Eye (tissue), 1 donor: ENCODE results near the gene QSOX2.

Experiments used
- DNase-seq: peaks from one replicate; pipeline ENCODE4 v3.0.0-alpha.2; 2015

Gene QSOX2

DNA sequence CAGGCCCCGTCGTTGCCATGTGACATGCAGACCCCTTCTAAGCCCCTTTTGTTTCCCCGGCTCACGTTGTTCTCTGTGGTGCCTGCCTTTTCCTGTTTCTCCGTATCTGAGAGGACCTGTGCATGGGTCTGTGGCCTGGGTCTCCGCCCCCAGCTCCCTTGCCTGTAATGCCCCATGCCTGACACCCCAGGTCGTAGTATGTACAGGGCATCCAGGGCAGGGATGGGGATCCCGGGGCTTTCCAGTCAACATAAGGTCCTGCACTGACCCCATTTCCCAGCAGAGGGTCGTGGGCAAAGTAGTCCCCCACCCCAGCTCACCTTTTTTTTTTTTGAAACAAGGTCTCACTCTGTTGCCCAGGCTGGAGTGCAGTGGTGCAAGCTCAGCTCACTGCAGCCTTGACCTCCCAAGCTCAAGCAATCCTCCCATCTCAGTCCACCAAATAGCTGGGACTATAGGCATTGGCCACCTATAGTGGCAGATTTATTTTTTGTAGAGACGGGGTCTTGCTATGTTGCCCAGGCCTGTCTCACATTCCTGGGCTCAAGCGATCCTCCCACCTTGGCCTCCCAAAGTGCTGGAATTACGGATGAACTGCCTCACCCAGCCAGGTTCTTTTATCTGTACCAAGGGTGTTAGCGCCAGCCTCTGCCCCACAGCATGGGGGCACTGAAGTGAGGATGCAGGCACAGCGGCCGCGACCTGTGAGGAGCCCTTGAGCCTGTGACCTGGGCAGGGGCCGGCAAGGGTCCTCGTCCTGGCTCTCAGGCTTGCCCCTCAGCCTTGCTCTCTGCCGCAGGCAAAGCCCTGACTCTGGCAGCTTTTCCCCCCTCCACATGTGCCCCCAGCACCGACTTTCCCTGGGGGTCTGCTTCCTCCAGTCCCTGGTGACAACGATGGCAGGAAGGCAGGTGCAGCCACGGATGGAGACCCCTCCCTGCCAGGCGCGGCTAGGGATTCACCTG is 19.1 kb upstream of the QSOX2 start:
- no peak for DNase-seq

DNA sequence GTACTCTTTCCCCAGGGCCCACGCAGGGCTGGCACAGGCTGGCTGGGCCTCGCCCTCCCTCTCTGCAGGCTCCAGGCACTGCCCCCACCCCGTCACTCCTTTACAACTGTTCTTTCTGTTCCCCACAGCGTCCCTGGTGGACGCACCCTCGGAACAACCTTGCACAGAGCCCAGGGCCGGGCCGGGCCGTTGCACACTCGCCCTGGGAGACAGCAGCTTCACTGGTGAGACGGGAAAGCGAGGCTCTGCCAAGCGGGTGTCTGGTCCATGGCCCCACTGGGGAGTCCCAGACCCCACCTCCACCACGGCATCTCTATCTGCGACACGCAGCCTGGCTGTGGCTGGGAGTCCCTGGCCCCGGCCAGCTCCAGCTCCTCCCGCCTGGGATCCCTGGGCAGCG is 18.4 kb upstream of the QSOX2 start:
- DNase-seq = peak; percentile 50

DNA sequence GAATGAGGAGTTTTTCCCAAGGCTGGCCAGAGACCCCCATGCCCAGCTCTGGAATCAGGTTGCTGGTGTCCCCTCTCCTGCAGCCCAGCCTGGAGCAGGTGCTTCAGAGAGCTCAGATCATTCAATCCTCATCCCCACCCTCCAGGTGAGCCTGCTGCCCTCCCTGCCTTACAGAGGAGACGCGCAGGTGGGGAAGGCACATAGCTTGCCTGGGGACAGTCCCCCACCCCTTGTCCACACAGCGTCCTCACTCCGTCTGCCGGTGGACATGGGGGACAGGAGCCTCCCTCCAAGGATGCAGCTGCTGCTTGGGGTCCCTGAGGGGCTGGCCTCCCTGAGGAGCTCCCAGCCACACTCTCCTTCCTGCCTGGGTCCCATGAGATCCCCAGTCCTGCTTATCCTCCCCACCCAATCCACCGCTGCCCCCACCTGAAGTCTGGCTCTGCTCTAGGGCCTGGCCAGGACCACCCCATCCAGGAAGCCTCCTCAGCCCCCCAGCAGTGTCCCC is 17.1 kb upstream of the QSOX2 start:
- no peak for DNase-seq

DNA sequence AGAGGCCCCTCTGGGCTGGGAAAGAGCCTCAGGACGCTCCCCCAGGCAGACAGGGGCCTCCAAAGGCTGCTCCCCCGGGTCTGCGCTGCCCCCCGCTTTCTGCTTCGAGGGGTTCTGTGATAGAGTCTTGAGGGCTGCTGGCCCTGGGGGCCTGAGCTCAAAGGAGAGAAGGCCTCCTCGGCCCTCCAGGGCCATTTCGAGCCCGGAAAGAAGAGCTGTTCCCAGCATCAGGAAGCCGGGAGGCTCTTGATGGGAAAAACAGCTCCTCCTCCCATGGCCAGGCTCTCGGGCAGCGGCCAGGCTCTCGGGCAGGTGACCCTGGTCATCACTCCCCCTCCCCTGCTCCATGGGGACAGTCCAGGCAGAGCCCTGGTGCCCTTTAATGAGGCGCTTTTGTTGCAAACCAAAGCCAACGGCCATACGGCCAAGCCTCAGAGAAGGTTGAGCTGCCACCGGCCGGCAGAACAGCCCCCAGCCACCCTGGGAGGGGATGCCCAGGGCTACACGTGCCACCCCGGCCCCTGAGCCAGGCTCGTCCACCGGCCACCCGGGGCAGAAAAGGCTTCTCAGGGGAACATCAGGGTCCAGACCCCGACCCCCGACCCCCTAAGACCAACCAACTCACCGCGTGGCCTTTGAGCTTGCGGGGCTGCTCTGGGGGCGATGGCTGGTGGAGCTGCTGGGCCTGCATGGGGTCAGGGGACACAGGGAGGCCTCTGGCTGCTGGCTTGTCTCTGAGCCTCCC is 16.2 kb upstream of the QSOX2 start:
- DNase-seq = no peak

DNA sequence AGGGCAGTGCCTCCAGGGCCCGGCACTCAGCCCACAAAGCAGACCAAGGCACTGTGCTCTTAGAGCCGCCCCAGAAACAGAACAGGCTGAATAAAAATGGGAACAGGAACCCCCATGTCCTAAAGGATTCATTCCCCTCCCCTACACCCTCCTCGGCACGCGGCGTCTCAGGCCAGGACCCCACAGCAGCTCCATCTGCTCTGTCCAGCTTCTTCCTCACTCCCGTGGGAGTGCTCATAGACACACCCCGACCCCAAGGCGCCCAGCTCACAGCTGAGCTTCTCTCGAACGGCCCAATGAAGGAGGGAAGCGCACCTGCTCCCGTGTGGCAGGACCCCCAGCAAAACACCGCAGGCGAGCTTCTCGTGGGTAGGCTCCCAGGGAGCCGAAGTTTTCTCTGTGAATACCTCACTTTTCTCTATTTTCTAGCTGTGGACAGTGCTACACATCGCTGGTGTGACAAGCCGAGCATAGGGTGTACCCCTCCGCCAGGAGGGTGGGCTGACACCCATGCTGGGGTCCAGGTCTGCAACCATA is 15.4 kb upstream of the QSOX2 start:
- no peak for DNase-seq

DNA sequence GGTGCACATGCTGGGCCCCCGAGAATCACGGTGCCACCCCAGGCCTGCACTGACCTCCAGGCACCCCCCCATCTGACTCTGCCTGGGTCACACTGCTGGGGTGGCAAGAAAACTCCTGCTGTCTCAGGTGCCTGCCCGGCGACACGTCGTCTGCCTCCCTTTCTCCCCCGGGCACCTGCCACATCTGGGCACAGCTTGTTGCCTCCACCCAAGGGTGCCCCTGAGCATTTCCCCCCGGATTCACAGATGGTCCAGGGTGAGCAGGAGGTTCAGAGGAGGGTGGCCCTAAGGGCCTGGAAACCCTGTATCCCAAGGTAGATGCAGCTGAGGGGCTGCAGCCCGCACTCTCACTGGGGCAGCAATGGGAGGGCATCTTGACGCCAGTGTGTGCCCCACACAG is 14.9 kb upstream of the QSOX2 start:
- DNase-seq = no peak

DNA sequence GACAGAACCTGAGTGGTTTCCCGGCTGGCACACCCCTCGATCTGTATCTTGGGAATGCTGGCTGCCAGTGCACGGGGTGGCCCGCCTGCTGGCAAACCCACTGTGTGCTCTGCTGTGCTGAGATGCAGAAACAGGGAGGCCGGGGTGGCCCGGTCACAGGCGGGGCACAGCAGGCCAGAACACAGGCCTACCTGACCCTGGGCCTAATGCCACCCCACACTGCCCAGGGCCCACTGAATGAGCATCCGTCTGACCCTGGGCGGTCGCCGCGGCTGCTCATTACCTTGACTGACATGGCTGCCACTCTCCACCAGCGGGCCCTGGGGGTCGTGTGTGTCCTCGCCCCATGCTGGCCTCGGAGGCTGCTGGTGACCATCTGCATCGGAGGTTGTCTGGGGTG is 14.2 kb upstream of the QSOX2 start:
- DNase-seq = no peak

DNA sequence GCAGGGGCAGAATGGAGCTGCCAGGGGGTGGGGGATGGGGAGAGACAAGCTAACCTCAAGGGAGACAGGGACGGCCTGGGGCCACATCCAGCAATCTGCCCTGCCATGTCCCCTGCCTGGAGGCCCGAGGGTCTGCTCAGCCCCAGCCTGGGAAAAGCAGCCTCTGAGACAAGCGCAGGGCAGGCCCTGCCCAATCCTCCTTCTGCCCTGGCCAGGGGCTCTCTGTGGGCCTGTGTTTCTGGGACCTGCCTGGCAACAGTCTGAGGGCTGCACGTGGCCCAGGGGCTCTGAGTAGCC is 13.9 kb upstream of the QSOX2 start:
- no peak for DNase-seq

DNA sequence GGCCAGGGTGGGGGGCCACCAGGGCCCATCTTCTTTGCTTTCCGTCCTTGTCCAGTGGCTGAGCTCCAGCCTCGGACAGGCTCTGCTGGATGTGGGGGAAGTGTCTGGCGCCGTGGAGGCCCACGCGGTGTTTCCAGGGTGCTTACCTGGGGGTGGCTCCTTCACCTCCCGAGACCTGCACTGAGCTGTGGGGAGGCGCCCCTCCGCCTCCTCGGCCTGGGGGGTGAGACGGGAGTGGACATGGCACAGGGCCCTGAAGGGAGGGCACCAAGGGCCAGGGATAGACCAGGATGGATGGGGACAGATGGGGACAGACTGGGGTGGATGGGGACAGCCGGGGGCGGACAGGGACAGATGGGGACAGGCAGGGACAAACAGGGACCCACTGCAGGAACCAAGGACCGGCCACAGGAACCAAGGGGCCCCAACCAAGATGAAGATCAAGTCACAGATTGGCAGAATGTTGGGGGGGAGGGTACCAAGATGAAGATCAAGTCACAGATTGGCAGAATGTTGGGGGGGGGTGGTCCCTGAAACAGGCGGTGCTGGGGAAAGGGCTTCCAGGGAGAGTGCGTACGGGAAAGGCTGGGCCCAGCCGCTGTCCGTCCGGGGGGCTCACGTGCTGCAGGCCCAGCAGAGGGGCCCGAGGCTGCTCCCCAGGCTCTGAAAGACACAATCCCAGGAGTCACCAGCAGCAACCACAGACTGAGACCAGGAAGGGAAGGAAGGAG is 13.3 kb upstream of the QSOX2 start:
- DNase-seq = no peak

DNA sequence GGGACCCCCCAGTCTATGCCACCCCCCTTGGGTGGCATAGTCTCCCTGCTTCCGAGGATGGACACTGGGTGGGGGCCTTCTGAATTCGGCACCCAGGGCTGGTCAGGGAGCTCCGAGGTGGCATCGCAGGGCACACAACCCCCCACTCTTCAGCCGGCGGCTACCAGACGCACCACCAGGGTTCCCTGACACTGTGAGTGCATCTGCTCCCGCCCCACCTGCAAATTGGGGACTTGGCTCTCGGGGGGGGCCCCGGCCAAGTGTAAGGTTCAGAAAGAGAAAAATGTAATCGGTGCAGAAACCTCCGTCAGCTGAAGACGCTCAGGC is 12.7 kb upstream of the QSOX2 start:
- DNase-seq = no peak

DNA sequence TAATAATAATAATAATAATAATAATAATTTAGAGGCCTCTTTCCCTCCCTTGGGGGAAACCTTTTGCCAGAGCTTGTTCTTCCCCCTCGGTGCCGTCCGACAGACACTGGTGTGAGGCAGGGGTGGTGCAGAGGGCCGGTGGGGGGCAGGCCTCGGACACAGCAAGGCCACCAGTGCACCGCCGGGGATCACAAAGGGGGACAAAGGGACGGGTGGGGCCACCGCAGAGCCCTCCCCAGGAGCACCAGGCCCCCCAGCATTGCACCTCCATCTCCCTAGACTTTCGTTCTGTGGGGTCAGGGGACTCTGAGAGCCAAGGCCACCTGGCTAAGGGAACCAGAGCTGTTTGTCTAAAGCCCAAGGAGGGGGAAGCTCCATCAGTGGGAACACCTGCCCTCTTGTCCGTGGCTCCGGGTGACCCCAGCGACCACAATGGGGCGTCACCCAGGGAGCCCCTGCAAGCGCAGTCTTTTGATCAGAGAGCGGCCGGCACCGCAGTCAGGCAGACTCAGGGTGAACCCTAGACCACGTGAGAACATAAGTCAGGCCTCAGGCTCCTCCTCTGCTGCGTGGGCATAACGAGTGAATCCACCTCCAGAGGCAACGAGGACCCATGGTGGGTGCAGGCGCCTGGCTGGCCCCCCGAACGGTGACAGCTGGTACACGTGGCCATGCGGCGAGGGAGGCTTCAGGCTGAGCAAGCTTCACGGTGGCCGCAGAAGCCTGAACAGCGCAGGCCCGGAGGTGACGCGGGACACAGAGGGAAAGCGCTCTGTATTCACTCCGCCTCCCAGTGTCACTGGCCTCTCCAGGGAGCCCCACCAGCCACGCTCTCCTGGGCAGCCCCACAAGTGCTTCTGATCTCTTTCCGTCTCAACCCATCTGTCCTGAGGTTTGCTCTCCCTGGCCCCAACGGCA is 12.0 kb upstream of the QSOX2 start:
- DNase-seq = no peak

DNA sequence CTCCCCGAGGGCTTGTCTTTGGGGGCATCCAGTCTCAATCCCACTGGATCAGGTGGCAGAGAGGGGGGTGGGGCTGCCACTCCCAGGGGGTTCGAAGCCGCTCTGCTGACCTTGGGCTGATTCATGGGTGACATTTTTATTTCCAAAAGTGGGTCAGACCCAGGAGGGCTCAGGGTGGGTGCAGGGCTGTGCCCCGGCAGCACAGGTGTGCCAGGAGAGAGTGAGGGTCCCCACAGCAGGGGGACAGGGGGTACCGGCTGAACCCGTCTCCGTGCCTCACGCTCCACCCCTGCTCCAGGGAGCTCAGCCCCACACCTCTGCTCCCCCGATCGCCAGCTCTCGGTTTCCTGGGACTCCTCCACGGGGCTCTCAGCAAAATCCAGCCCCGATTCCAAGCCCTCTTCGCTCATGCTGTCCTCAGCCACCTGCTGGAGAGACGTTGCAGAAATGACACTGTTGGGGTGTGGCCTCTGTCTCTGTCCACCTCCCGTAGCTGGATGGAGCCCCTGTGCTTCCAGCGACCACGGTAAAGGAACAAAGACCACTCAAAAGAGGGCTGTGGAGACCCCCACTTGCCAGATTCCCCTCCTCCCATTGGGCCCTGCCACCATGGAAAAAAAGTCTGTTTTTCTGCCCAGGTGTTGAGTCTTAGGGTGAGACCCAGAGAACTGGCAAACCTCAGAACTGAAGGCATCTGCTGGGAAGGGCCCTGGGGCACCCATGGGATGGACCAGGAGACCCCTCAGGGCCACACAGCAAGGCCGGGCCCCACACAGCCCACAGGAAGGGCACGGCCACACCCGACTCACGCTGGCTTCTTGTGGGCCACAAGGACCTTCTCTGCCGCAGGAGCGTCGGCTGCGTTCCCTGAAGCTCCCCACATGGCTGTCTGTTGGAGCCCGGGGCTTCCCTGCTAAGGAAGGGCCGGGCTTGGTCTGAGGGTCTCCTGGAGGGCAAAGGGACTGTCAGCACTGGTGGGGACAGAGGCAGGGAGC is 10.6 kb upstream of the QSOX2 start:
- no peak for DNase-seq

DNA sequence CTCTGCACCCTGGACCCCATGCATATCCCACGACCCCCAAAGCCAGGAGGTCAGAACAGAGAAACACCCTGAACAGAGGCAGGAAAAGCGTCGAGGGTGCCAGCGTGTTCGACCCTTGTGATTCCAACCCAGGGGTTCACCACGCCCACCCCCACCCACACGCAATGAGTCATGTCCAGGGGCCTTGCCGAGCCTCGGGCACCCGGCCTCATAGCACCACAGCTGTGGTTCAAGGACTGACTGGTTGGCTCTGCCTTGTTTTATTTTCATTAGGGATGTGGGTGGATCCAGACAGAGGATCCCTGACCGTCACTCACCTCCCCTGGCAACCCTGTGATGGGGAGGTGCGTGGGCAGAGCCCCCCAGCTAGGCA is 9.5 kb upstream of the QSOX2 start:
- DNase-seq = no peak

DNA sequence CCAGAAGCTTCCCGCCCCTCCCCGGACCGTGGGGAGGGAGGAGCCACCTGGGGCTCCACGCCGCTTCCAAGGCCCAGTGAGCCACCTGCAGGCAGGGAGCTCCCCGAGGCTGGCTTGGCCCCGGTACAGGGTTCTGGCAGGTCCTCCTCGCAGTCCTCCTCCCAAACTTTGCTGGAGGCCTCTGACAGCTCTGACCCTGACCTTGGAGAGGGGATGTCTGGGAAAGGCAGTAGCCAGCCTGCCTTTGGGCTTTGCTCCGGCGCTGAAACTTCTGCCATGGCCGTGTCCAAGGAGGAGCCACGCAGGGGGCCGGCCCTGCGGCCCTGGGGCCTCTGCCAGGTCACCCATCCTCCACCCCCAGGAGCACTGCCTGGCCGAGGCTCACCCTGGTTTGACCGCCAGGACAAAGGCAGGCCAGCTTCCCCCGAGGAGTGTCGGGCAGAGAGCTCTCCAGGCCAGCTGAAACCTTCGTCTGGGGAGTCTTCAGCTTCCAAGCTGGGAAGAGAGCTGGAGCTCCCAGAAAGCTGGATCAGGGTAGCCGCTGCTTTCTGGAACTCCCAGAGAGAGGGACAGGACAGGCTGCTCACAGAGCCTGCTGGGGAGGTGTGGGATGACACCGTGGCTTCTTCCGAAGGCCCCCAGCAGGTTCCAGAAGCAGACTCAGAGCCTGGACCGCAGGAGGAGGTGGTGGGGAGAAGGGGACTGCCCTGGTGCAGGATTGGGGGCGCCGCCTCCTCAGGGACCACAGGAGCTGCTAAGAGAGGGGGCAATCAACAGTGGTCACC is 9.0 kb upstream of the QSOX2 start:
- DNase-seq = no peak

DNA sequence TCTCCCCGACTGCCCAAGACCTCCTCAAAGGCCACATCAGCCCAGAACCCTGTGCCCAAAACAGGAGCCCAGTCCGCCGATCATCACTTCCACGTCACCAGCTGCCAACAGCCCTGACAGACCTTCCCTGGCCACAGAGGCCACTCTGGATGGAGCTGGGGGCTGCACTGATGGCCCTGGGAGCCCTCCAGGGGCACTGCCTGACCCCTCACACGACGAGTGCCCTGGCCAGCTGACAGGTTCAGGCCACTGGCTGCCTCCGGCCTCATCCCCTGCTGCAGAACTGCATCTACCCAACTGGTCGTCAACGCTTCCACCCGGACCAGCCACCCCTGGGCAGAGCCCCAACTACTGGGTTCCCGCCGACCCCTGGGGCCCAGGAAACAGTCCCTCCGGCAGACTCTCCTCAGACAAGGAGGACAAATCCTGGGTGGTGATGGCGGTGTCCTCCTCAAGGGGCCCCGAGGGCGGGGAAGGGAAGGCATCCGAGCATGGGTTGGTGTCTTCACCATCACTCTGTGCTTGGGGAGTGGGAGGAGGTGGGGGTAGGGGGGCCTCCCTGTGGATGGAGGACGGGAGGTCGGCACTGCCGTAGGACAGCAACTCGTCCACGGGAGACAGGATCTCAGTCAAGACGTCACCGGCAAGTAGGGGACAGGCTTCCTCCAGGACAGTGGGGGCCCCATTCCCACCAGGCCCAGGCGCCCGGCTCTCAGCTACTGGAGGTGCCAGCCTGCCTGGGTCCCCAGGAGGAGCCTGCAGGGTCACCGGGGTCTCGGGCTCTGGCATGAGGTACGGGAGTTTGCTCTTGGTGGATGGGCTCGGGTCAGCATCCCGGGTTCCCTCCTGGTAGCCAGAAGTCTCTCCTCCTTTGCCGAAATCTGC is 7.9 kb upstream of the QSOX2 start:
- DNase-seq = no peak

DNA sequence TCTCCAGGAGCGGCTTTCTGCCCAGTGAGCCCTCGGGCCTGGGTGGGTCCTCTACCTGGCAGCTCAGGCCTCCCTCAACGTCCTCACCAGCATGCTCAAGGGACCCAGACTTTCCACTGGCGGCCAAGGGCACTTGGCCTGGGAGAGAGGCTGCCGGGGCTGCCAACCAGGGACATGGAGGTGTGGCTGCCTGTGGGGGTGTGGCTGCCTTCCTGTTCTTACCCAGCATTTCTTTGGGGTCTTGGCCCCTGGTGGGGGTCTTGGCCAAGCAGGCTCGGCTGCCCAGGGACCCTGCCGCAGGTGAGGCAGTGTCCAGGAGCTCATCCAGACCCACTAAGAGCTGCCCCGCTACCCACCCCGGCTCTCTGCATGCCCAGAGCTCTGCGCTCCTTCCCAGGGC is 7.2 kb upstream of the QSOX2 start:
- no peak for DNase-seq

DNA sequence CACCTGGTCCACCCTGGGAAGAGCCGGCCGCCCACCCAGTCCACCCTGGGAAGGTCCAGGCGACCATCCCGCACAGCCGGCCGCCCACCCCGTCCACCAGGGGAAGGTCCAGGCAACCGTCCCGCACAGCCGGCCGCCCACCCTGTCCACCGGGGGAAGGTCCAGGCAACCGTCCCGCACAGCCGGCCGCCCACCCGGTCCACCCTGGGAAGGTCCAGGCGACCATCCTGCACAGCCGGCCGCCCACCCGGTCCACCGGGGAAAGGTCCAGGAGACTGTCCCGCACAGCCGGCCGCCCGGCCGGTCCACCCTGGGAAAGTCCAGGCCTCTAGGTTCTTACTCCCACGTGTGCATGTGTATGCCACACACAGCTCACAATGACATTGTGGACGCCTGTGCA is 6.7 kb upstream of the QSOX2 start:
- no peak for DNase-seq

DNA sequence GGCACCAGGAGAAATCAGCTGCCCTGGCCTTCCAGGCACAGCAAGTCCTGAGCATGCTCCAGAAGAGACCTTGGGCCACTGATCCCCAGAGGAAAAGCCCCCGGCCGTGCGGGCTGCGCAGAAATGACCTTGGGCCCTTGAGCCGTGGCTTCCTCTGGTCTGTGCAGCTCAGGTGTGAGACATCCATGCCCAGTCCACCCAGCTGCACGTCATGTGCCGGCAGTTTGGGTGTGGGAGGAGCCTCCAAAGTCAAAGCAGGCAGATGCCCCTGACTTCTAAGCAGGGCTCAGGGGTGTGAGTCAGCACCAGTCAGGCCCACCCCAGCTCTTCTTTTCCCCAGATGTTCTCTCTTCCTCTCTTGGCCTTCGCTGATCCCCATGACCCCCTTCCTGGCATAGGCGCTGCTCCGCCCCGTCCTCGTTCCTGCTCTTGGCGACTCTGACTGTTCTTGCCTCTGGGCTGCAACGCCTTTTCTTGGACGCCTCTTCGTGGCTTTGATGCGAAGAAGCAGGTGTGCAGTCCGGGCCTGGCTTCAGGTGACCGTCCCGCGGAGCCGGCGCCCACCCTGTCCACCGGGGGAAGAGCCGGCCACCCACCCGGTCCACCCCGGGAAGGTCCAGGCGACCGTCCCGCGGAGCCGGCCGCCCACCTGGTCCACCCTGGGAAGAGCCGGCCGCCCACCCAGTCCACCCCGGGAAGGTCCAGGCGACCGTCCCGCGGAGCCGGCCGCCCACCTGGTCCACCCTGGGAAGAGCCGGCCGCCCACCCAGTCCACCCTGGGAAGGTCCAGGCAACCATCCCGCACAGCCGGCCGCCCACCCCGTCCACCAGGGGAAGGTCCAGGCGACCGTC is 5.9 kb upstream of the QSOX2 start:
- no peak for DNase-seq
